CD4-positive, alpha-beta T cell treated with Interleukin-6 at 100 ng/mL for 8 hours (primary cell): ENCODE data around the gene GPN2.
"Not testable (repeated sequence)": the region's sequence is repeated elsewhere in the genome, so short reads cannot be mapped to it uniquely, and the experiment has no call there.

Experiments used
- DNase-seq: peaks from one replicate; pipeline ENCODE4 v3.0.0-alpha.2; 2020; ENCODE audit warnings: mixed read lengths, low spot score

Gene GPN2

GRCh38 chr1:26900815-26901511 lies 10.9 kb upstream of the GPN2 start:
- DNase-seq, result no peak

GRCh38 chr1:26900001-26900814 lies 10.1 kb upstream of the GPN2 start, which contains the start of gene GPATCH3:
TSS of gene GPATCH3 (minus strand) at chr1:26900467. CDS start at chr1:26900442, 25 bp downstream.
- peak; percentile 84 for DNase-seq

GRCh38 chr1:26897351-26897750 lies 7.3 kb upstream of the GPN2 start:
- DNase-seq, result no peak

- DNase-seq, result no peak
These were observed 4.2 kb upstream of the GPN2 start for GRCh38 chr1:26894263-26894662.

- DNase-seq, result no peak
These were observed 349 bp upstream of the GPN2 start for GRCh38 chr1:26890467-26890796.

- DNase-seq, result no peak
These were observed 1.9 kb downstream of the GPN2 start for GRCh38 chr1:26888231-26888630.

GRCh38 chr1:26887125-26887524 lies 3.0 kb downstream of the GPN2 start:
- DNase-seq, result peak; percentile 11

- no peak for DNase-seq
These were observed 7.2 kb downstream of the GPN2 start for GRCh38 chr1:26882696-26883463.

GRCh38 chr1:26881611-26882010 lies 8.5 kb downstream of the GPN2 start:
- not testable (repeated sequence) for DNase-seq

- no peak for DNase-seq
These were observed 10.3 kb downstream of the GPN2 start for GRCh38 chr1:26879793-26880192.

GRCh38 chr1:26877326-26877725 lies 12.8 kb downstream of the GPN2 start:
- DNase-seq, result no peak

GRCh38 chr1:26874896-26875295 lies 15.2 kb downstream of the GPN2 start:
- DNase-seq, result no peak

GRCh38 chr1:26873097-26873496 lies 17.0 kb downstream of the GPN2 start:
- DNase-seq, result not testable (repeated sequence)

GRCh38 chr1:26864610-26865480 lies 25.2 kb downstream of the GPN2 start:
- peak; percentile 94 for DNase-seq

- no peak for DNase-seq
These were observed 26.4 kb downstream of the GPN2 start for GRCh38 chr1:26863685-26864077.

- DNase-seq, result peak; percentile 47
These were observed 27.1 kb downstream of the GPN2 start, which contains the start of gene SFN for GRCh38 chr1:26862781-26863684. TSS of gene SFN (plus strand) at chr1:26863149. CDS start at chr1:26863213, 64 bp downstream.

- no peak for DNase-seq
These were observed 28.1 kb downstream of the GPN2 start for GRCh38 chr1:26861889-26862378.

GRCh38 chr1:26861286-26861701 lies 28.8 kb downstream of the GPN2 start:
- DNase-seq, result no peak

- DNase-seq, result no peak
These were observed 31.0 kb downstream of the GPN2 start for GRCh38 chr1:26858891-26859640.

GRCh38 chr1:26858160-26858559 lies 31.9 kb downstream of the GPN2 start:
- DNase-seq, result no peak
